Head of caudate nucleus (tissue), 42 donors: ENCODE data around the gene PLXNA2.

ENCODE experiments used
- DNase-seq, 42 donors: peaks; one replicate each; pipeline versions ENCODE4 v3.0.0 to v3.0.0-alpha.2; 2020 to 2021; ENCODE audit warnings: mixed read lengths in 7 of 42
- intact Hi-C: fragments of 100-400 bp; cut with DNase I; formaldehyde crosslinking; loops from one replicate; pipeline ENCODE4 v1.15.0; 2022

PLXNA2 gene

GRCh38 chr1:208008534-208008933 is 235.7 kb downstream of the PLXNA2 start:
- intact Hi-C loops = no loop called here
- no peak for DNase-seq

- intact Hi-C loops = no loop called here
- DNase-seq = no peak
These were observed 236.2 kb downstream of the PLXNA2 start for GRCh38 chr1:208007938-208008342.

GRCh38 chr1:208007319-208007937 is 236.8 kb downstream of the PLXNA2 start:
- intact Hi-C loops = no loop called here
- DNase-seq = no peak

GRCh38 chr1:208006258-208006920 is 237.8 kb downstream of the PLXNA2 start:
- intact Hi-C loops = no loop called here
- no peak for DNase-seq

- DNase-seq = no peak
- intact Hi-C loops = no loop called here
These were observed 239.3 kb downstream of the PLXNA2 start for GRCh38 chr1:208004851-208005250.

- no peak for DNase-seq
- intact Hi-C loops = no loop called here
These were observed 240.9 kb downstream of the PLXNA2 start for GRCh38 chr1:208003241-208003640.

- DNase-seq = peak in 1 of 42 donors; percentile 24
- intact Hi-C loops = no loop called here
These were observed 241.5 kb downstream of the PLXNA2 start for GRCh38 chr1:208002672-208003071.

- DNase-seq = no peak
- intact Hi-C loops = no loop called here
These were observed 242.1 kb downstream of the PLXNA2 start for GRCh38 chr1:208002078-208002477.

GRCh38 chr1:208000504-208000903 is 243.7 kb downstream of the PLXNA2 start:
- intact Hi-C loops = no loop called here
- no peak for DNase-seq

GRCh38 chr1:207999972-208000371 is 244.2 kb downstream of the PLXNA2 start:
- DNase-seq = no peak

GRCh38 chr1:207999274-207999915 is 244.8 kb downstream of the PLXNA2 start:
- intact Hi-C loops = no loop called here
- DNase-seq = peak in 1 of 42 donors; percentile 24

More at GRCh38 chr1:207999972-208000371, 244.2 kb downstream of the PLXNA2 start:
- intact Hi-C loops = no loop called here

GRCh38 chr1:207998691-207999090 is 245.5 kb downstream of the PLXNA2 start:
- intact Hi-C loops = no loop called here
- no peak for DNase-seq

- peak; percentile 56 to 93 (median 81) for DNase-seq
- intact Hi-C loops = no loop called here
These were observed 246.5 kb downstream of the PLXNA2 start for GRCh38 chr1:207997486-207998268.

- intact Hi-C loops = no loop called here
These were observed 247.5 kb downstream of the PLXNA2 start for GRCh38 chr1:207996636-207997035.

GRCh38 chr1:207995576-207995975 is 248.6 kb downstream of the PLXNA2 start:
- DNase-seq = peak in 1 of 42 donors; percentile 8
- intact Hi-C loops = no loop called here

More at GRCh38 chr1:207996636-207997035, 247.5 kb downstream of the PLXNA2 start:
- DNase-seq = peak in 1 of 42 donors; percentile 18

- intact Hi-C loops = no loop called here
These were observed 250.4 kb downstream of the PLXNA2 start for GRCh38 chr1:207993477-207994445.

GRCh38 chr1:207992677-207993236 is 251.4 kb downstream of the PLXNA2 start:
- peak in 1 of 42 donors; percentile 19 for DNase-seq
- intact Hi-C loops = no loop called here

More at GRCh38 chr1:207993477-207994445, 250.4 kb downstream of the PLXNA2 start:
- DNase-seq = peak in 1 of 42 donors; percentile 32

- intact Hi-C loops = no loop called here
- DNase-seq = no peak
These were observed 252.6 kb downstream of the PLXNA2 start for GRCh38 chr1:207991583-207992026.
